ENCODE measurements around the gene PRSS33.

- TF ChIP-seq, protein P1, sequence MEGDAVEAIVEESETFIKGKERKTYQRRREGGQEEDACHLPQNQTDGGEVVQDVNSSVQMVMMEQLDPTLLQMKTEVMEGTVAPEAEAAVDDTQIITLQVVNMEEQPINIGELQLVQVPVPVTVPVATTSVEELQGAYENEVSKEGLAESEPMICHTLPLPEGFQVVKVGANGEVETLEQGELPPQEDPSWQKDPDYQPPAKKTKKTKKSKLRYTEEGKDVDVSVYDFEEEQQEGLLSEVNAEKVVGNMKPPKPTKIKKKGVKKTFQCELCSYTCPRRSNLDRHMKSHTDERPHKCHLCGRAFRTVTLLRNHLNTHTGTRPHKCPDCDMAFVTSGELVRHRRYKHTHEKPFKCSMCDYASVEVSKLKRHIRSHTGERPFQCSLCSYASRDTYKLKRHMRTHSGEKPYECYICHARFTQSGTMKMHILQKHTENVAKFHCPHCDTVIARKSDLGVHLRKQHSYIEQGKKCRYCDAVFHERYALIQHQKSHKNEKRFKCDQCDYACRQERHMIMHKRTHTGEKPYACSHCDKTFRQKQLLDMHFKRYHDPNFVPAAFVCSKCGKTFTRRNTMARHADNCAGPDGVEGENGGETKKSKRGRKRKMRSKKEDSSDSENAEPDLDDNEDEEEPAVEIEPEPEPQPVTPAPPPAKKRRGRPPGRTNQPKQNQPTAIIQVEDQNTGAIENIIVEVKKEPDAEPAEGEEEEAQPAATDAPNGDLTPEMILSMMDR (IDR thresholded peaks at IDR 0.05), result no peak
- no peak for TF ChIP-seq POLR2A (IDR thresholded peaks at IDR 0.05)
Measured at GRCh38 chr16:2768403-2769089, 18.8 kb downstream of the PRSS33 start.
